A549 treated with GW870086 at 1 μM for 4 hours (cell line): Measurements from ENCODE around the gene CARD9. TPM values are rescaled to one million over a fixed set of nuclear protein-coding genes. Genes with fewer than 3 reads are reported as not detected.

ENCODE experiments used
- total RNA-seq: library from RNA; stranded (reverse); fragments of 200-300 nt; extraction: Qiagen RNA extraction; gene quantifications from 5 replicates; pipeline ENCODE4 v1.2.3, GENCODE V29; 2022; ENCODE audit warnings: low read depth

The CARD9 gene
- total RNA-seq, result 0.82 to 1.9 TPM (median 1.2 TPM) in 5 replicates

GRCh38 chr9:136373300-136374182, at the start of gene CARD9:
Gene CARD9, minus strand, starts transcription at chr9:136373669. Its CDS starts 1,591 bp downstream, at chr9:136372078.

GRCh38 chr9:136410500-136411287, 37.2 kb upstream of the CARD9 start, which contains the start of the genes ENTR1 and PMPCA:
Gene ENTR1, minus strand, starts transcription at chr9:136410614. Its CDS starts 217 bp downstream, at chr9:136410397.
Gene PMPCA, plus strand, starts transcription at chr9:136410658. Its CDS starts 11 bp downstream, at chr9:136410669.

GRCh38 chr9:136400038-136400834, 26.8 kb upstream of the CARD9 start, which contains the start of gene SNAPC4:
Gene SNAPC4, minus strand, starts transcription at chr9:136400170. Its CDS starts 1,742 bp downstream, at chr9:136398428.

GRCh38 chr9:136363106-136363948, 10.1 kb downstream of the CARD9 start, which contains the start of gene DNLZ:
Gene DNLZ, minus strand, starts transcription at chr9:136363744. Its CDS starts 30 bp downstream, at chr9:136363714.

GRCh38 chr9:136327304-136327974, 46.0 kb downstream of the CARD9 start, which contains the start of gene GPSM1:
Gene GPSM1, plus strand, starts transcription at chr9:136327539. Its CDS starts 157 bp downstream, at chr9:136327696.

Other genes starting within 250 kb of the CARD9 start
- gene LHX3, start 168.5 kb downstream of the CARD9 start, total RNA-seq, result 0.07 to 0.13 TPM (median 0.08 TPM) in 4 of 5 replicates, not detected in the other
- 24.5 to 28.7 TPM (median 27.0 TPM) in 5 replicates for gene QSOX2, start 127.9 kb downstream of the CARD9 start, total RNA-seq
- gene CCDC187, start 69.6 kb downstream of the CARD9 start, total RNA-seq, result 0.01 TPM in 2 of 5 replicates, not detected in the others
- 8.8 to 14.0 TPM (median 12.7 TPM) in 5 replicates for gene GPSM1, start 46.1 kb downstream of the CARD9 start, total RNA-seq
- gene DNLZ, start 9.9 kb downstream of the CARD9 start, total RNA-seq, result 28.1 to 45.8 TPM (median 35.7 TPM) in 5 replicates
- 10.3 to 13.0 TPM (median 12.7 TPM) in 5 replicates for gene SNAPC4, start 26.5 kb upstream of the CARD9 start, total RNA-seq
- gene ENTR1, start 36.9 kb upstream of the CARD9 start, total RNA-seq, result 55.9 to 75.2 TPM (median 71.3 TPM) in 5 replicates
- gene PMPCA, start 37.0 kb upstream of the CARD9 start, total RNA-seq, result 78.0 to 93.9 TPM (median 85.1 TPM) in 5 replicates
- 14.2 to 20.7 TPM (median 19.7 TPM) in 5 replicates for gene INPP5E, start 66.2 kb upstream of the CARD9 start, total RNA-seq
- gene SEC16A, start 109.4 kb upstream of the CARD9 start, total RNA-seq, result 49.6 to 61.9 TPM (median 60.6 TPM) in 5 replicates
- 8.3 to 12.4 TPM (median 10.8 TPM) in 5 replicates for gene NOTCH1, start 172.4 kb upstream of the CARD9 start, total RNA-seq